Effector CD4-positive, alpha-beta T cell (primary cell): Measurements from ENCODE around the gene CXCL16.

Source experiments
- DNase-seq: peaks from one replicate; pipeline ENCODE4 v3.0.0-alpha.2; 2020
- total RNA-seq: gene quantifications from one replicate; lab custom pipeline; 2026; lab: John Stamatoyannopoulos, UW

The CXCL16 gene, protein sequence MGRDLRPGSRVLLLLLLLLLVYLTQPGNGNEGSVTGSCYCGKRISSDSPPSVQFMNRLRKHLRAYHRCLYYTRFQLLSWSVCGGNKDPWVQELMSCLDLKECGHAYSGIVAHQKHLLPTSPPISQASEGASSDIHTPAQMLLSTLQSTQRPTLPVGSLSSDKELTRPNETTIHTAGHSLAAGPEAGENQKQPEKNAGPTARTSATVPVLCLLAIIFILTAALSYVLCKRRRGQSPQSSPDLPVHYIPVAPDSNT
- total RNA-seq = 1.7 reads per million

DNA sequence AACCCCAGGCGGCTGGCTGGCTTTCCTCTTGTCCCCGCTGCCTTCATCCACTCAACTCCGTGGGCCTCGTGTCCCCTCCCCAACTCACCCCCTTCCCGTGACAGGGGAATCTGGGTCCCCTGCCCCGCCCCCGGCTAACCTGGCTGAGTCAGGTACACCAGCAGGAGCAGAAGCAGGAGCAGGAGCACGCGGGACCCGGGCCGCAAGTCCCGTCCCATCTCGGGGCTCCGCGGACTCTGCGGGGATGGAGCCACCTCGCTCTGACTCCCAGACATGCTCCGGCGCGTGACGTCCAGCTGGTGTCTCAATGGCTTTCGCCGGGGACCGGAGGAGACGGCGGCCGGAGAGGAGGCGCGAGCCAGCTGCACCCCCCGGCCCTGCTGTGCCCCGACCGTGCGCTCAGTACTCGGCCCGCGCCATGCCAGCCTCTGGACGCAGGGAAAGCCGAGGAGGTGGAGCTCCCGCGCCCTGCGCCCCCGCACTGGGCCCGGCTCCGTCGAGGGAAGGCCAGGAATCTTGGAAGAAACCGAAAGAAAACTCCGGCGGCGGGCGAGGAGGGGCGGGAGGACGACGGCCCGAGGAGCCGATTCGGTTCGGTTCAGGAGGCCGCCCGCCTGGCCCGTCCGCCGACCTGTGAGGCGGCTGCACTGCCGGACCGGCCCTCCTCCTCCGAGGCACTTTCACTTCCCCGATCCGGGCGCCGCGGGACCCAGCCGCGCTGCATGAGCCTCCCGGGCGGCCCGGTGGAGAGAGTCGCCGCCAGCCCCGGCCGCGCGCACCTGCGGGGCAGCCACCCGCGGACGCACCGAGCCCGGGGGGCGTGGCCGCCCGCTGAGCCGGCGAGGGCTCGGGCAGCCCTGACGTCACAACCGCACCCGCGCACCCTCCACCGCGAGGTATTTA, at the start of gene CXCL16, which contains the start of gene ZMYND15:
Gene CXCL16, minus strand, starts transcription at position 807 of the 903 bp plus-strand sequence. Its CDS starts 589 bp downstream, at position 218.
Gene ZMYND15, plus strand, starts transcription at position 712 of the 903 bp plus-strand sequence. CDS start 716 bp downstream, outside the sequence.
- DNase-seq = peak; percentile 59

DNA sequence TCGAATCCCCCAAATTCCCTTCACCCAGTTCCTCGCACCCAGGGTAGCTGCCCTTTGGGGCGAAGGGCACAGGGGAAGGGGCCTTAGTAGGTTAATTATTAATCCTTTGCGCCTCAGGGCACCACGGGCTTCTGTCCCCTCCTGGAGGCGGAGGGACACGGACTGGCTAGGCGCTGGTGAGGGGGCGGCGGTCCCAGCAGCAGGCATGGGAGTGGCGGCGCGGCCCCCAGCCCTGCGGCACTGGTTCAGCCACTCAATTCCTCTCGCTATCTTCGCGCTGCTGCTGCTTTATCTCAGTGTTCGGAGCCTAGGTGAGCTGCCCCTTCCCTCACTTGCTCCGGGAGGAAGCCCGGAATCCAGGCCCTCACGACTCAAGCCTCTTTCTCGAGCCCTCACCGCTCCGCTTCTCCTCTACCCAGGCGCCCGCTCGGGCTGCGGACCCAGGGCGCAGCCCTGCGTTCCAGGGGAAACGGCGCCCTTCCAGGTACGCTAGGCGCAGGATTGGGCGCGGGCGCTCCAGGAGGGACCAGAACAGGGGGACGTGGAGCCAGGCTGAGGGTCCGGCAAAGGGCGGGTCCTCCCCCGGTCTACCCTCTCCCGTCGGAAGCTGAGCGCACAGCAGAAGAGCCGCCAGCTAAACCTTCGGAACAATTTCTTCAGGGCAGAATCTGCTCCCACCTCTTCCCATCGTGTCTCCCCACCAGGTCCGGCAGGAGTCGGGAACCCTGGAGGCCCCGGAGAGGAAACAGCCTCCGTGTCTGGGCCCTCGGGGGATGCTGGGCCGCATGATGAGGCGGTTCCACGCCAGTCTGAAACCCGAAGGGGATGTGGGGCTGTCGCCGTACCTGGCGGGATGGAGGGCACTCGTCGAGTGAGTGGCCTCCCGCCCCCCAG, 49.3 kb upstream of the CXCL16 start, which contains the start of gene GLTPD2:
Gene GLTPD2, plus strand, starts transcription at position 158 of the 894 bp plus-strand sequence. Its CDS starts 48 bp downstream, at position 206.
- DNase-seq = no peak

- no peak for DNase-seq
Measured at GRCh38 chr17:4788159-4788806, 48.6 kb upstream of the CXCL16 start.

GRCh38 chr17:4786516-4786915, 46.8 kb upstream of the CXCL16 start:
- no peak for DNase-seq

DNA sequence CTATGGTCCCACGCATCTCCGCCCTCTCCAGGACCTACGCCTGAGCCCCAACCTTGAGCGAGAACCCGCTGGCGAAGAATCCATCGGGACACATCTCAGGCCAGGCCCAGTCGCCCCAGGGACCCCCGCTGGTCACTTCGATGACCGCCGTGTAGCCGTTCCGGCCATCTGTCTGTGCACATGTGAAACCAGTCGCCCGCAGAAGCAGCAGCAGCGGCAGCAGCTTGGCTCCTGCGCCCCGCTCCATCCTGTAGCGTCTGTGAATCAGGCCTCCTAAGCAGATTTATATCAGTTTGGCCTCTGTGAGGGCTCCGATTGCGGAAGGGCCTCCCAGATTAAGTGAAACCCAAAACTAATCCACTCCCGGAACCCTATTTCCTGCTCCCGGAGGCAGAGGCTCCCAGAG, 46.4 kb upstream of the CXCL16 start, which contains the start of gene VMO1:
Gene VMO1, minus strand, starts transcription at position 259 of the 406 bp plus-strand sequence. Its CDS starts 12 bp downstream, at position 247.
- no peak for DNase-seq

GRCh38 chr17:4785311-4786105, 45.8 kb upstream of the CXCL16 start:
- DNase-seq = no peak

DNA sequence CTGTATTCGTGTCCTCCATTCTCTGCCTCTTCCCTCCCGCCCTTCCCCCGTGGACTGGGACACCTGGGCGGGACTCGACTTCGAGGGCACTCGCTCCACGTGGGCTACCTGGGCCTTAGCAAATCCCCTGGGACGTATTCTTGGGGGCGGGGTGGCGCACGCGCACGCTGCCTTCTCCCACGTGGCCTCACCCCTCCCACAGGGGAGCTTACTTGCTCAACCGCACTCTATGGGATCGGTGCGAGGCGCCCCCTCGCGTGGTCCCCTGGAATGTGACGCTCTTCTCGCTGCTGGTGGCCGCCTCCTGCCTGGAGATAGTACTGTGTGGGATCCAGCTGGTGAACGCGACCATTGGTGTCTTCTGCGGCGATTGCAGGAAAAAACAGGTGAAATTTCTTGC, 42.9 kb upstream of the CXCL16 start:
- DNase-seq = no peak

GRCh38 chr17:4780325-4780955, 40.7 kb upstream of the CXCL16 start:
- DNase-seq = no peak

DNA sequence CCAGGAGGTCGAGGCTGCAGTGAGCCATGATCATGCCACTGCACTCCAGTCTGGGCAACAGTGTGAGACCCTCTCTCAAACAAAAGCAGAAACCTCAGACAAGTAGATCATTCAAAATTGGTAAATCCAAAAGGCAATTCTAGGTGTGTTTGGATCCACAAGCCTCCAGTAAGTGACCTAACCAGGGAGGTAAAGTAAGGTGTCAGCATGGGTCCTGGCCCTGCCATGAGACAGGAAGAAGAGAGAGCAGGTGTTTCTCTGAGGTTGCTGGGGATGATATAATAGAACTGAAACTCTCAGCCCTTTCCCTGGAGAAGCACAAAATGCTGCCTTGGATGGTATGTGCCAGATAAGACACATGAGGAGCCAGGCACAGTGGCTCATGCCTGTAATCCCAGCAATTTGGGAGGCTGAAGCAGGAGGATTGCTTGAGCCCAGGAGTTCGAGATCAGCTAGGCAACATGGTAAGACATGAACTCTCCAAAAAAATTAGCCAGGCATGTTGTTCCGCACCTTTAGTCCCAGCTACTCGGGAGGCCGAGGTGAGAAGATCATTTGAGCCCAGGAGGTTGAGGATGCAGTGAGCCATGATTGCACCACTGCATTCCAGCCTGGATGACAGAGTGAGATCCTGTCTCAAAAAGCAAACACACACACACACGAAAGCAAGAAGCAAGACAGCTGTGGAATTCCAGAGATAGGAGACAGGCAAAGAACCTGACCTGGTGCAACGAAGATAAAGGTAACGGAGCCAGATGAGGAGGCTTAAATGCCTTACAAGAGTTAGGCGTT, 38.4 kb upstream of the CXCL16 start:
- no peak for DNase-seq

GRCh38 chr17:4772235-4772613, 32.5 kb upstream of the CXCL16 start:
- DNase-seq = no peak

DNA sequence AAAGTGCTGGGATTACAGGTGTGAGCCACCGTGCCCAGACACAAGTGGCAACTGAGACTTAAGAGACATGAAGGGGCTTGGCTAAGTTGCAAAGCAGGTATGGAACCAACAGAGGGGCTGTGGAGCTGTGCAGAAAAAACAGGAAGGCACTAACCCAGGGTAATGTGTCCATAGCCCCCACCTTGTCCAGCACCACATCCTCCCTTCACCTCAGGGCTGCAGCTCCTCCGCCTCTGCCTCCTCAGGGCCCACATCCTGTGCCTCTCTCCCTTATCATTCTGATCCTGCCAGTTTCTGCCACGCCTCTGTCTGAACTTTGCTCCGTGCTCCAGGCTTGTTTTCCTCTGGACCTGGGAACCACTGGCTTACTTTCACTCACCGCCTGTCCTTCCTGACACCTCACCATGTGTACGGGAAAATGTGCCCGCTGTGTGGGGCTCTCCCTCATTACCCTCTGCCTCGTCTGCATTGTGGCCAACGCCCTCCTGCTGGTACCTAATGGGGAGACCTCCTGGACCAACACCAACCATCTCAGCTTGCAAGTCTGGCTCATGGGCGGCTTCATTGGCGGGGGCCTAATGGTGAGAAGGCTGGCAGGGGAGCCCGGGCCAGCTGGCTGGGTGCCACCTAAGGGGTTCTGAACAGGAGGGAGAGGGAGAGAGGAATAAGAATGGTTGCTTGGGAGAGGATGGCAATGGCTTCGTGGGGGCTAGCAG, 31.9 kb upstream of the CXCL16 start, which contains the start of gene TM4SF5:
Gene TM4SF5, plus strand, starts transcription at position 368 of the 716 bp plus-strand sequence. Its CDS starts 37 bp downstream, at position 405.
- no peak for DNase-seq

- DNase-seq = no peak
Measured at GRCh38 chr17:4769628-4770027, 29.9 kb upstream of the CXCL16 start.

DNA sequence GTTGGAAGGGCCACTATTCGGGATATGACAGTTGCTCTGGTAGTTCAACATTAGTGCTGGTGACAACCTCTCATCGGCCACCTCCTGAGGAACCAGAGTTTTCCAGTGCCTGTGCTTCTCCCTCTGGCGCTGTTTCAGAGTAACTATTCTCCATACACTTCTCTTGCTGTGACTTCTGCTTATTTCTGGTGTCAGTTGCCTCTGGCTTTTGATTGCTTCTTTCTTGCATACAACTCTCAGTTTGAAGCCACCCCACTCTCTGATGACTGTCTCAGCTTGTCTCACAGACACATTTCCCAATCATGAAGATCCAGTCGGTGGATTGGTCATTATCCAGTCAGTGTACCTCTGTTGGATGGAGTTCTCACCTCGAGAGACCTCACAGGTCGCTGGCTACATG, 28.6 kb upstream of the CXCL16 start:
- no peak for DNase-seq

DNA sequence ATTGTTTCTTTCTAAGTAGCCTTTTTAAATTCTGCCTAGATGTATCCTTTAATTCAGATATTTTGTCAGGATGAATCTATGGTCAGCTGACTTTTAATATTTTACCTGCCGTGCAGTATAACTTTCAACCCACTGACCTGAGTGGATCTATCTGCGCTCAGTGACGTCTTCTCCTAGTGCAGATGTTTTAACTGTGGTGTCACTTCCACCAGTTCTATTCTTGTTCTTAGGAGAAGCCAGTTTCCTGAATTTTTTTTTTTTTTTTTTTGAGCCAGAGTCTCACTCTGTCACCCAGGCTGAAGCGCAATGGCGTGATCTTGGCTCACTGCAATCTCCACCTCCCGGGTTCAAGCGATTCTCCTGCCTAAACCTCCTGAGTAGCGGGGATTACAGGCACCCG, 27.0 kb upstream of the CXCL16 start:
- no peak for DNase-seq

GRCh38 chr17:4766201-4766600, 26.5 kb upstream of the CXCL16 start:
- DNase-seq = no peak

- DNase-seq = no peak
Measured at GRCh38 chr17:4764595-4764994, 24.9 kb upstream of the CXCL16 start.

- DNase-seq = no peak
Measured at GRCh38 chr17:4759776-4760236, 20.1 kb upstream of the CXCL16 start.

DNA sequence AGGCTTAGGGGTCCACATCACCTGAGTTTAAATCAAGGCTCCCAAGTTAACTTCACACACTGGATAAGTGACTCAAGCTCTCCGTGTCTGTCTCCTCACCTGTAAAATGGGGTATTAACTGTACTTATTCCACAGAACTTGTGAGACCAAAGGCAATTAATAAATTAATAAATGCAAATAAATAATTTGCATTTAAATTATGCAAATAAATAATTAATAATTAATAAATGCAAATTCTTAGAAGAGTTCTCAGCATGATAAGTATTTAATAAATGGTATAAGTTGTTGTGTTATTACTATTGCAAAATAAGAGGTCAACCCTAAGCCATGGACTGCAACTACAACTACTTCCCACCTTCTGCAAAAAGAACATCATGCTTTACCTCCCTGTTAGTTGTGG, 13.7 kb upstream of the CXCL16 start:
- no peak for DNase-seq

DNA sequence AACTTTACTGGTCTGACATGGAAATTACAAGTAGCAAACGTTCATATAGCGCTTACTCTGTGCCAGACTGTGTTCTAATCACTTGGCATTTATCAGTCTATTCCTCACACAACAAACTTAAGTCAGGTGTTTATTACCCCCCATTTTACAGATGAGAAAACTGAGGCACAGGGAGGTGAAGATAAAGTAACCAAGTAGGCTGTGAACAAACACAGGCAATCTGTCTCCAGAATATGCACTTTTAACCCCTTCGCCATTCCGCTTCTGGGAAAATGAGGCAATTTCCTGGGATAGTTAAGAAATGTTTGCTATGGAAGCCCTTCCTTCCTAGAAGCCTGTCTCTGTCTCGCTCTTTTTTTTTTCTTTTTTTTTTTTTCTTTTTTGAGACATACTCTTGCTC, 12.2 kb upstream of the CXCL16 start:
- no peak for DNase-seq
